RWPE1 (cell line): Measurements from ENCODE around the gene TIGD4.

ENCODE experiments used
- CTCF ChIA-PET: fragments of 350-600 bp; sonication (Branson Sonifier 250); formaldehyde crosslinking; extraction: SDS; loops from one replicate; lab custom pipeline; 2021; lab: Yijun Ruan, JAX
- POLR2A ChIA-PET: fragments of 400-600 bp; formaldehyde crosslinking; extraction: SDS; loops from one replicate; lab custom pipeline; 2020; ENCODE audit warnings: antibody characterized with exemption; ENCODE audit not compliant: low non-redundant PET; lab: Yijun Ruan, JAX
- DNase-seq: peaks from one replicate; pipeline ENCODE4 v3.0.0; 2012; ENCODE audit warnings: low spot score
- H3K27ac ChIP-seq: fragments of 450-650 bp; 2 replicates; pipeline ENCODE4 v1.5.1; 2017
- TF ChIP-seq, protein P1 (sequence below): fragments of 450-650 bp; conservative IDR thresholded peaks from 2 replicates; pipeline ENCODE4 v1.5.1; 2017; ENCODE audit warnings: low read depth, mild to moderate bottlenecking

The TIGD4 gene

GRCh38 chr4:152734015-152734698, 45.4 kb downstream of the TIGD4 start:
- POLR2A ChIA-PET = no interaction called here
- H3K27ac ChIP-seq = no peak overlapping the region
- CTCF ChIA-PET = no interaction called here
- TF ChIP-seq, protein P1, sequence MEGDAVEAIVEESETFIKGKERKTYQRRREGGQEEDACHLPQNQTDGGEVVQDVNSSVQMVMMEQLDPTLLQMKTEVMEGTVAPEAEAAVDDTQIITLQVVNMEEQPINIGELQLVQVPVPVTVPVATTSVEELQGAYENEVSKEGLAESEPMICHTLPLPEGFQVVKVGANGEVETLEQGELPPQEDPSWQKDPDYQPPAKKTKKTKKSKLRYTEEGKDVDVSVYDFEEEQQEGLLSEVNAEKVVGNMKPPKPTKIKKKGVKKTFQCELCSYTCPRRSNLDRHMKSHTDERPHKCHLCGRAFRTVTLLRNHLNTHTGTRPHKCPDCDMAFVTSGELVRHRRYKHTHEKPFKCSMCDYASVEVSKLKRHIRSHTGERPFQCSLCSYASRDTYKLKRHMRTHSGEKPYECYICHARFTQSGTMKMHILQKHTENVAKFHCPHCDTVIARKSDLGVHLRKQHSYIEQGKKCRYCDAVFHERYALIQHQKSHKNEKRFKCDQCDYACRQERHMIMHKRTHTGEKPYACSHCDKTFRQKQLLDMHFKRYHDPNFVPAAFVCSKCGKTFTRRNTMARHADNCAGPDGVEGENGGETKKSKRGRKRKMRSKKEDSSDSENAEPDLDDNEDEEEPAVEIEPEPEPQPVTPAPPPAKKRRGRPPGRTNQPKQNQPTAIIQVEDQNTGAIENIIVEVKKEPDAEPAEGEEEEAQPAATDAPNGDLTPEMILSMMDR = no peak
- DNase-seq = no peak

GRCh38 chr4:152731997-152732396, 47.5 kb downstream of the TIGD4 start:
- POLR2A ChIA-PET = no interaction called here
- no peak for DNase-seq
- H3K27ac ChIP-seq = no peak overlapping the region
- CTCF ChIA-PET = interaction anchor here (0.6 kb wide), 1 partner anchor 631 kb away, joined by 3 read pairs; no protein-coding TSS in a partner anchor
- TF ChIP-seq, protein P1 = no peak

GRCh38 chr4:152729466-152729865, 50.1 kb downstream of the TIGD4 start:
- ChIA-PET CTCF (interaction anchor here (0.6 kb wide), 1 partner anchor 296 kb away, joined by 5 read pairs; no protein-coding TSS in a partner anchor), POLR2A (no interaction called here)
- TF ChIP-seq, protein P1 = no peak
- peak overlapping the region; percentile 20; the same call in 1 of the 2 replicates for H3K27ac ChIP-seq
- DNase-seq = peak; percentile 64

DNA sequence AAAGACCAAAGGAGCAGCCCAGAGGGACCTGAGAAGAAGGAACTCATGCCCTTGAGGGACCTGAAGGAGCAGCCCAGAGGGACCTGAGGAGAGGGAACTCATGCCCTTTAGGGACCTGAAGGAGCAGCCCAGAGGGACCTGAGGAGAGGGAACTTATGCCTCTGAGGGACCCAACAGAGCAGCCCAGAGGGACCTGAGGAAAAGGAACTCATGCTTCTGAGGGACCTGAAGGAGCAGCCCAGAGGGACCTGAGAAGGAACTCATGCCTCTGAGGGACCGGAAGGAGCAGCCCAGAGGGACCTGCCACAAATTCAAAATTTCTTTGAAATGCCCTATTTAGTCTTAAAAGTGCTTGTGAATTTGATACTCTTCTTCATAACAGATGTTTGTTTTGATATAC, 51.2 kb downstream of the TIGD4 start:
- no peak for DNase-seq
- H3K27ac ChIP-seq = no peak overlapping the region
- POLR2A ChIA-PET = no interaction called here
- TF ChIP-seq, protein P1 = no peak
- CTCF ChIA-PET = interaction anchor here (0.6 kb wide), 2 partner anchors 483 to 987 kb away, joined by 3 read pairs; no protein-coding TSS in a partner anchor

GRCh38 chr4:152727784-152728183, 51.7 kb downstream of the TIGD4 start:
- H3K27ac ChIP-seq = no peak overlapping the region
- CTCF ChIA-PET = interaction anchor here (0.6 kb wide), 4 partner anchors 113 to 986 kb away, joined by 3 to 6 read pairs (median 4); no protein-coding TSS in a partner anchor
- no peak for DNase-seq
- TF ChIP-seq, protein P1 = no peak
- POLR2A ChIA-PET = no interaction called here

DNA sequence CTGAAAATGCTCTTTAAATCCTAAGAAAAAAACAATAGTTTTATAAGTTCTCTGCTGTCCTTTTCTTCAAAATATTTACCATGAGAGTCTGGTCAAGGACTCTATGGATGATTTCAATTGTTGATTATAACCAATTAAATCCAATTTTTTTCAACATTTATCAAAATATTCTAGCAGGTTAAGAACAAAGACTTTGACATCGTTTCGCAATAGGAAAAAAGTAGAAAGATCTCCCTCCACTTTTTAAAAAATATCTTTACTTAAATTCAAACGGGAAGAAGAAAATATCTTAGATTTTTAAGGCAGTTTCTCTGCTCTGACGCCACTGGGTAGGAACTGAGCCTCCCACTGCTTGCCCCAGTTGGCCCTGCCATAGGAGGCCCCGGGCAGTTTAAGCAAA, 55.0 kb downstream of the TIGD4 start:
- ChIA-PET POLR2A (interaction anchor here (0.6 kb wide), 1 partner anchor 24 kb away, joined by 3 read pairs; no protein-coding TSS in a partner anchor), CTCF (no interaction called here)
- TF ChIP-seq, protein P1 = no peak
- DNase-seq = no peak
- no peak overlapping the region for H3K27ac ChIP-seq
